AG09319 (cell line): ENCODE results near the gene CLTB.

Source experiments
- DNase-seq: peaks from one replicate; pipeline ENCODE4 v3.0.0-alpha.2; 2010; ENCODE audit warnings: low read depth; ENCODE audit errors: extremely low read depth
- CTCF ChIP-seq: IDR thresholded peaks from 2 replicates; pipeline ENCODE4 v1.5.1; 2011; ENCODE audit warnings: low read depth, mild to moderate bottlenecking, inconsistent platforms, low read length, moderate library complexity

The CLTB gene

GRCh38 chr5:176425791-176426190 is 9.5 kb upstream of the CLTB start:
- no peak for TF ChIP-seq CTCF
- no peak for DNase-seq

GRCh38 chr5:176425138-176425537 is 8.8 kb upstream of the CLTB start:
- no peak for TF ChIP-seq CTCF
- no peak for DNase-seq

- no peak for TF ChIP-seq CTCF
- no peak for DNase-seq
These were observed 7.8 kb upstream of the CLTB start for GRCh38 chr5:176424181-176424580.

GRCh38 chr5:176420972-176421544 is 4.7 kb upstream of the CLTB start:
- TF ChIP-seq CTCF, result no peak

GRCh38 chr5:176420086-176420485 is 3.7 kb upstream of the CLTB start:
- no peak for TF ChIP-seq CTCF
- DNase-seq, result no peak

More at GRCh38 chr5:176420972-176421544, 4.7 kb upstream of the CLTB start:
- no peak for DNase-seq

GRCh38 chr5:176418251-176418650 is 1.9 kb upstream of the CLTB start:
- no peak for TF ChIP-seq CTCF
- no peak for DNase-seq

- TF ChIP-seq CTCF, result no peak
These were observed 626 bp upstream of the CLTB start for GRCh38 chr5:176416965-176417364.

More at GRCh38 chr5:176416965-176417364, 626 bp upstream of the CLTB start:
- no peak for DNase-seq
